Endothelial cell (in vitro differentiated cells): ENCODE results near the gene PEX11G. TPM values are rescaled to one million over a fixed set of nuclear protein-coding genes. Genes with fewer than 3 reads are reported as not detected.
"Not testable (repeated sequence)": the region's sequence is repeated elsewhere in the genome, so short reads cannot be mapped to it uniquely, and the experiment has no call there.

Experiments
- DNase-seq: peaks from one replicate; pipeline ENCODE4 v3.0.0; 2021; ENCODE audit warnings: low spot score
- H3K27ac Mint-ChIP-seq: one replicate; pipeline ENCODE4 v1.8.0; 2021; ENCODE audit warnings: mixed read lengths, inconsistent platforms; ENCODE audit not compliant: unreplicated experiment
- H3K27me3 Mint-ChIP-seq: one replicate; pipeline ENCODE4 v1.8.0; 2021; ENCODE audit warnings: mild to moderate bottlenecking, moderate library complexity, mixed read lengths, inconsistent platforms; ENCODE audit not compliant: unreplicated experiment
- H3K36me3 Mint-ChIP-seq: one replicate; pipeline ENCODE4 v1.8.0; 2021; ENCODE audit warnings: mild to moderate bottlenecking, low read depth, mixed read lengths, inconsistent platforms; ENCODE audit not compliant: unreplicated experiment
- H3K4me1 Mint-ChIP-seq: one replicate; pipeline ENCODE4 v1.8.0; 2021; ENCODE audit warnings: mild to moderate bottlenecking, mixed read lengths, inconsistent platforms; ENCODE audit not compliant: unreplicated experiment
- H3K4me3 Mint-ChIP-seq: one replicate; pipeline ENCODE4 v1.8.0; 2021; ENCODE audit warnings: mild to moderate bottlenecking, mixed read lengths, inconsistent platforms; ENCODE audit not compliant: unreplicated experiment
- H3K9me3 Mint-ChIP-seq: one replicate; pipeline ENCODE4 v1.8.0; 2021; ENCODE audit warnings: mixed read lengths, inconsistent platforms; ENCODE audit not compliant: unreplicated experiment
- total RNA-seq: library from RNA; stranded (reverse); fragmentation: NEBNext Ultra II Directional; extraction: Animal tissue kit (Norgen Biotek cat#: 25700); gene quantifications from one replicate; pipeline ENCODE4 v1.2.1, GENCODE V29; 2021; ENCODE audit not compliant: unreplicated experiment
- TF ChIP-seq, protein P1 (sequence below): fragments of 200-600 bp; sonication (generic); IDR thresholded peaks from one replicate; pipeline ENCODE4 v1.5.0; 2021; ENCODE audit warnings: antibody characterized with exemption; ENCODE audit not compliant: unreplicated experiment

PEX11G gene
- total RNA-seq, 1 donor from 2014 or later: 3.8 TPM

DNA sequence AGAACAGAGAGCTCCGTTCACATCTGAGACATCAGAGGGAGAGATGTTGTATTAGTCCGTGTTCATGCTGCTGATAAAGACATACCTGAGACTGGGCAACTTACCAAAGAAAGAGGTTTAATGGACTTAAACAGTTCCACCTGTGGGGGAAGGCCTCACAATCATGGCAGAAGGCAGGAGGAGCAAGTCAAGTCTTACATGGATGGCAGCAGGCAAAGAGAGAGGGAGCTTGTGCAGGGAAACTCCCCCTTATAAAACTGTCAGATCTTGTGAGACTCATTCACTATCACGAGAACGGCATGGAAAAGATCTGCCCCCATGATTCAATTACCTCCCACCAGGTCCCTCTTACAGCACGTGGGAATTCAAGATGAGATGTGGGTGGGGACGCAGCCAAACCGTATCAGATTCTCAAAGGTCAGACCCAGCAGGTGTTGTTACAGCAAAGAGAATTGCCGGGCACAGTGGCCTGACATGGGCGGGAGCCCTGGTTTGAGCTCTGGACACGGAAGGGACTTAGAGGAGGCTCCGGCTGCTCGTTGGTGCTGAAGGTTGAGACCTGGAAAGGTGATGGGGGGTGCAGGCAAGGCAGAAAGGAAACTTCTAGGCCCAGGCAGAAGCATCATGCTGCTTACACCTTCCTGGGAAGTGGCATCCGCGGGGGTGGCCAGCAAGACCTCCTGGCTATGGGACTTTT, 33.1 kb downstream of the PEX11G start:
- Mint-ChIP-seq H3K27me3 (peaks cover 11% of the 10 kb centered on the region), H3K27ac (no peak overlapping the region), H3K36me3 (peaks cover 61% of the 10 kb centered on the region), H3K4me3 (peak overlapping the region; percentile 58), H3K4me1 (no peaks in the 10 kb centered on the region), H3K9me3 (peaks cover 11% of the 10 kb centered on the region)
- no peak for DNase-seq
- TF ChIP-seq, protein P1, sequence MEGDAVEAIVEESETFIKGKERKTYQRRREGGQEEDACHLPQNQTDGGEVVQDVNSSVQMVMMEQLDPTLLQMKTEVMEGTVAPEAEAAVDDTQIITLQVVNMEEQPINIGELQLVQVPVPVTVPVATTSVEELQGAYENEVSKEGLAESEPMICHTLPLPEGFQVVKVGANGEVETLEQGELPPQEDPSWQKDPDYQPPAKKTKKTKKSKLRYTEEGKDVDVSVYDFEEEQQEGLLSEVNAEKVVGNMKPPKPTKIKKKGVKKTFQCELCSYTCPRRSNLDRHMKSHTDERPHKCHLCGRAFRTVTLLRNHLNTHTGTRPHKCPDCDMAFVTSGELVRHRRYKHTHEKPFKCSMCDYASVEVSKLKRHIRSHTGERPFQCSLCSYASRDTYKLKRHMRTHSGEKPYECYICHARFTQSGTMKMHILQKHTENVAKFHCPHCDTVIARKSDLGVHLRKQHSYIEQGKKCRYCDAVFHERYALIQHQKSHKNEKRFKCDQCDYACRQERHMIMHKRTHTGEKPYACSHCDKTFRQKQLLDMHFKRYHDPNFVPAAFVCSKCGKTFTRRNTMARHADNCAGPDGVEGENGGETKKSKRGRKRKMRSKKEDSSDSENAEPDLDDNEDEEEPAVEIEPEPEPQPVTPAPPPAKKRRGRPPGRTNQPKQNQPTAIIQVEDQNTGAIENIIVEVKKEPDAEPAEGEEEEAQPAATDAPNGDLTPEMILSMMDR: no peak

DNA sequence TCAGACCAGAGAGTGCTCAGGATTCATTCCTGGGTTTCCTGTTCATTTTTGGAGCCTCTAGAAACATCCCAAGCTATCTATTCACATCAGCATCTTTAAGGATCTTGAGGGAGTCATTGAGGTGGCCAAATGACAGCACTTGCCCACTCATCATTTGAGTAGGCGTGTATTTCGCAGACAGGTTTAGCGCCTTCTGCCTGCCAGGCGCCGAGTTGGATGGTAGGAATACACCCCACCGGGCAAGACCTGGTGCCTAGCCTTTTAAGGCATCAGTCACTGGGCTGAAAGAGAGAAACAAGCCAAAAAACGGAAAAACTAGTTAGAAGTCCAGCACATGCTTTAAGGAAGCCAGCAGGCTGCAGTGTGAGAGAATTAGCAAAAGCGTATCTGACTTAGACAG, 33.8 kb downstream of the PEX11G start:
- TF ChIP-seq, protein P1: no peak
- Mint-ChIP-seq H3K4me3 (peak overlapping the region; percentile 58), H3K4me1 (no peaks in the 10 kb centered on the region), H3K27me3 (peaks cover 11% of the 10 kb centered on the region), H3K27ac (no peak overlapping the region), H3K9me3 (peaks cover 11% of the 10 kb centered on the region), H3K36me3 (peaks cover 63% of the 10 kb centered on the region)
- no peak for DNase-seq

- H3K27me3 Mint-ChIP-seq: peaks cover 3% of the 10 kb centered on the region
- peaks cover 4% of the 10 kb centered on the region for H3K9me3 Mint-ChIP-seq
- H3K36me3 Mint-ChIP-seq: peaks cover 53% of the 10 kb centered on the region
- no peak overlapping the region for H3K27ac Mint-ChIP-seq
- DNase-seq: no peak
- TF ChIP-seq, protein P1: no peak
- H3K4me1 Mint-ChIP-seq: no peaks in the 10 kb centered on the region
- H3K4me3 Mint-ChIP-seq: peak overlapping the region; percentile 2
These were observed 38.3 kb downstream of the PEX11G start for GRCh38 chr19:7450243-7451223.

DNA sequence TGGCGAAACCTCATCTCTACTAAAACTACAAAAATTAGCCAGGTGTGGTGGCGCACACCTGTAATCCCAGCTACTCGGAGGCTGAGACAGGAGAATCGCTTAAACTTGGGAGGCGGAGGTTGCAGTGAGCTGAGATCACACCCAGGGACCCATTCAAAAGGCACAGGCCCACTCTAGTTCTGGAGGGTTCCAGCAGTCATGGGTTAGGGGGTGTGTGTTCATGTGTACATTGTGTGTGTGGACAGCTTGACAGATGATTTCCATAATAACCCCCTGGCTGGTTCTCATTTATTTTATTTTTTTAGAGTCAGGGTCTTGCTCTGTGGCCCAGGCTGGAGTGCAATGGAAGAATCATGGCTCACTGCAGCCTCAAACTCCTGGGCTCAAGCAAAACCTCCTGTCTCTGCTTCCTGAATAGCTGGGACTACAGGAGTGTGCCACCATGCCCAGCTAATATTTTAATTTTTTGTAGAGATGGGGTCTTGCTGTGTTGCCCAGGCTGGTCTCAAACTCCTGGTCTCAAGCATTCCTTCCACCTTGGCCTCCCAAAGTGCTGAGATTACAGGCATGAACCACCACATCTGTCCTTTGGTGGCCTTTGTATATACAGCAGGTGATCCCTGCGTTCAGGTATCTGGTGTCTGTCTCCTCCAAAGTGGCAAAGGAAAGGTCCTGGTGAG, 39.3 kb downstream of the PEX11G start:
- DNase-seq, H3K27ac Mint-ChIP-seq, H3K4me3 Mint-ChIP-seq, H3K4me1 Mint-ChIP-seq, H3K27me3 Mint-ChIP-seq, H3K9me3 Mint-ChIP-seq: not testable (repeated sequence)
- H3K36me3 Mint-ChIP-seq: peaks cover 48% of the 10 kb centered on the region

DNA sequence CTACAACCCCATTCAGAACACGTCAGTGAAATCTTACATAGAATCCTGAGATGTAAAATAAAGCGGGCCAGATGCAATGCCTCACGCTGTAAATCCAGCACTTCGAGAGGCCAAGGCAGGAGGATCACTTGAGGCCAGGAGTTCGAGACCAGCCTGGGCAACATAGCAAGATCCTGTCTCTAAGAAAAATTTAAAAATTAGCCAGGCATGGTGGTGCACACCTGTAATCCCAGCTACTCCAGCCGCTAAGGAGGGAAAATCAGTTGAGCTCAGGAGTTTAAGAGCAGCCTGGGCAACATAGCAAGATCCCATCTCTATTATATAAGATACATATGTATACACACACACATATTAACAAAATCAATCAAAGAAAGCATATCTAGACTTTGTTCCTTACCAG, 41.2 kb downstream of the PEX11G start:
- H3K9me3 Mint-ChIP-seq: no peaks in the 10 kb centered on the region
- H3K4me1 Mint-ChIP-seq: no peaks in the 10 kb centered on the region
- H3K36me3 Mint-ChIP-seq: peaks cover 44% of the 10 kb centered on the region
- TF ChIP-seq, protein P1: no peak
- H3K27me3 Mint-ChIP-seq: no peaks in the 10 kb centered on the region
- H3K27ac Mint-ChIP-seq: no peak overlapping the region
- DNase-seq: no peak
- H3K4me3 Mint-ChIP-seq: no peak overlapping the region
